Loucy (cell line): Measurements from ENCODE around the gene MARCHF9.

ENCODE experiments used
- H2AFZ ChIP-seq: fragments of 200-600 bp; sonication (generic); 2 replicates; pipeline ENCODE4 v1.6.0; 2016; ENCODE audit warnings: antibody characterized with exemption, mild to moderate bottlenecking, low read length, moderate library complexity
- H3F3A ChIP-seq: fragments of 200-600 bp; 2 replicates; pipeline ENCODE4 v1.6.0; 2016; ENCODE audit warnings: antibody characterized with exemption, low read depth, mild to moderate bottlenecking
- H3K27me3 ChIP-seq: fragments of 200-600 bp; sonication (generic); 2 replicates; pipeline ENCODE4 v1.6.1; 2014; ENCODE audit warnings: low read length, mild to moderate bottlenecking; ENCODE audit not compliant: insufficient read depth, poor library complexity, severe bottlenecking
- H3K36me3 ChIP-seq: fragments of 200-600 bp; sonication (generic); 2 replicates; pipeline ENCODE4 v1.6.1; 2016; ENCODE audit warnings: low read length; ENCODE audit not compliant: insufficient read depth
- H3K4me1 ChIP-seq: fragments of 200-600 bp; sonication (generic); 2 replicates; pipeline ENCODE4 v1.5.1; 2014; ENCODE audit warnings: low read length, mild to moderate bottlenecking; ENCODE audit not compliant: insufficient read depth, poor library complexity, severe bottlenecking
- H3K4me2 ChIP-seq: fragments of 200-600 bp; sonication (generic); 2 replicates; pipeline ENCODE4 v1.6.0; 2014; ENCODE audit warnings: antibody characterized with exemption, low read length, low read depth, mild to moderate bottlenecking; ENCODE audit not compliant: poor library complexity, severe bottlenecking
- H3K4me3 ChIP-seq: fragments of 200-600 bp; sonication (generic); 2 replicates; pipeline ENCODE4 v1.5.1; 2014; ENCODE audit warnings: low read length, mild to moderate bottlenecking, mixed read lengths; ENCODE audit not compliant: poor library complexity, severe bottlenecking
- H3K79me2 ChIP-seq: fragments of 200-600 bp; sonication (generic); 2 replicates; pipeline ENCODE4 v1.6.1; 2014; ENCODE audit warnings: low read length; ENCODE audit not compliant: insufficient read depth
- H3K9ac ChIP-seq: fragments of 200-600 bp; sonication (generic); 2 replicates; pipeline ENCODE4 v1.6.0; 2014; ENCODE audit warnings: mild to moderate bottlenecking, low read depth, low read length, moderate library complexity; ENCODE audit not compliant: poor library complexity, severe bottlenecking
- H3K9me2 ChIP-seq: fragments of 200-600 bp; sonication (generic); replicated peaks from 2 replicates; pipeline ENCODE4 v1.6.1; 2016; ENCODE audit warnings: low read depth, low read length, mixed read lengths
- H3K9me3 ChIP-seq: fragments of 200-600 bp; sonication (generic); 2 replicates; pipeline ENCODE4 v1.6.1; 2014; ENCODE audit warnings: mild to moderate bottlenecking, antibody characterized with exemption, low read length, low read depth; ENCODE audit not compliant: insufficient read depth
- H4K20me1 ChIP-seq: fragments of 200-600 bp; sonication (generic); 2 replicates; pipeline ENCODE4 v1.6.0; 2014; ENCODE audit warnings: antibody characterized with exemption, low read length, mild to moderate bottlenecking; ENCODE audit not compliant: insufficient read depth, poor library complexity, severe bottlenecking
- CTCF ChIP-seq: fragments of 200-600 bp; sonication (generic); conservative IDR thresholded peaks from 2 replicates; pipeline ENCODE4 v1.5.1; 2014; ENCODE audit warnings: mild to moderate bottlenecking, antibody characterized with exemption, low read length
- EZH2phosphoT487 ChIP-seq: fragments of 200-600 bp; IDR thresholded peaks from 2 replicates; pipeline ENCODE4 v1.6.1; 2018; ENCODE audit warnings: antibody characterized with exemption, mild to moderate bottlenecking, moderate library complexity, borderline replicate concordance

MARCHF9 gene

GRCh38 chr12:57797933-57798332, 43.0 kb downstream of the MARCHF9 start:
- H3K9ac ChIP-seq: no peak overlapping the region
- no peaks in the 10 kb centered on the region for H3K27me3 ChIP-seq
- no peaks in the 10 kb centered on the region for H3F3A ChIP-seq
- H4K20me1 ChIP-seq: no peaks in the 10 kb centered on the region
- H3K4me1 ChIP-seq: no peaks in the 10 kb centered on the region
- H2AFZ ChIP-seq: no peak overlapping the region
- peaks cover 56% of the 10 kb centered on the region for H3K36me3 ChIP-seq
- TF ChIP-seq EZH2phosphoT487: no peak
- no peak for TF ChIP-seq CTCF
- no peak overlapping the region for H3K4me3 ChIP-seq
- no peak overlapping the region for H3K4me2 ChIP-seq
- H3K9me3 ChIP-seq: no peaks in the 10 kb centered on the region
- H3K79me2 ChIP-seq: peaks cover 3% of the 10 kb centered on the region; the same call in 1 of the 2 replicates
- no peaks in the 10 kb centered on the region for H3K9me2 ChIP-seq

DNA sequence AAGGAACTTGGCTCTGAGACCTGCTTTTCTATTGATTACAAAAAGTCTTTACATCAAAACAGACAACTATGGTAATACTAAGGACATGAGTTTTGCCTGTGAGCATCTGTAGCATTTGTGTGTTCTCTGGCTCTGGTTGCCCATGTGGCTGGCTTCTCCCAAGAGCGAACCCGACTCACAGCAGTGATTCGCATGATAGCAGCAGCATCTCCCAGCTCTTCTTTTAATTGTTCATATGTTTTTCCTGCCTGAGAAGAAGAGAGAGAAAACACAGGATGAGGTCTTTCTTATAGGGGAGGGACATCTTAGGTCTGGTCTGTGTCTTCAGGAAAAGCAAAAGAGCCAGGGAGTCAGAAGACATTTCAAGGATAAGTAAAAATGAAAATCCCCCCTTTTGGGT, 46.1 kb downstream of the MARCHF9 start:
- Histone ChIP-seq H3K9me2 (no peaks in the 10 kb centered on the region), H3K36me3 (peaks cover 38% of the 10 kb centered on the region), H3K27me3 (no peaks in the 10 kb centered on the region), H4K20me1 (no peaks in the 10 kb centered on the region), H3K9me3 (no peaks in the 10 kb centered on the region), H2AFZ (no peak overlapping the region), H3K9ac (no peak overlapping the region), H3K4me3 (no peak overlapping the region), H3K4me1 (no peaks in the 10 kb centered on the region), H3F3A (no peaks in the 10 kb centered on the region), H3K79me2 (no peaks in the 10 kb centered on the region), H3K4me2 (no peak overlapping the region)
- TF ChIP-seq CTCF (no peak), EZH2phosphoT487 (no peak)

GRCh38 chr12:57802607-57803006, 47.7 kb downstream of the MARCHF9 start:
- TF ChIP-seq EZH2phosphoT487: no peak
- TF ChIP-seq CTCF: no peak
- Histone ChIP-seq H3F3A (no peaks in the 10 kb centered on the region), H4K20me1 (no peaks in the 10 kb centered on the region), H3K9me2 (no peaks in the 10 kb centered on the region), H2AFZ (no peak overlapping the region), H3K36me3 (peaks cover 22% of the 10 kb centered on the region; the same call in 1 of the 2 replicates), H3K27me3 (no peaks in the 10 kb centered on the region), H3K4me1 (no peaks in the 10 kb centered on the region), H3K4me3 (no peak overlapping the region), H3K9me3 (no peaks in the 10 kb centered on the region), H3K9ac (no peak overlapping the region), H3K4me2 (no peak overlapping the region), H3K79me2 (no peaks in the 10 kb centered on the region)
